ENCODE measurements around the gene IFIT1.

IFIT1 gene

GRCh38 chr10:89450901-89451300 is 58.5 kb downstream of the IFIT1 start:
- no peak overlapping the region for H3K4me2 ChIP-seq (ENCODE audit: low read length)
- no peaks in the 10 kb centered on the region for H4K20me1 ChIP-seq (ENCODE audit: control insufficient read depth, insufficient read depth, low read depth, low read length)
- no peaks in the 10 kb centered on the region for H3K9me3 ChIP-seq (ENCODE audit: control insufficient read depth, insufficient read depth, low read length)
- H3K36me3 ChIP-seq (ENCODE audit: control insufficient read depth, low read length), result no peaks in the 10 kb centered on the region
- H3F3A ChIP-seq (ENCODE audit: control insufficient read depth, insufficient read depth), result no peaks in the 10 kb centered on the region
- TF ChIP-seq CTCF (IDR thresholded peaks at IDR 0.05; ENCODE audit: low read depth, low read length, poor library complexity, severe bottlenecking) (no peak), EZH2phosphoT487 (IDR thresholded peaks at IDR 0.05; ENCODE audit: borderline replicate concordance, low read length) (no peak)
- H3K79me2 ChIP-seq (ENCODE audit: control insufficient read depth, low read length), result no peaks in the 10 kb centered on the region
- no peak overlapping the region for H3K27ac ChIP-seq (ENCODE audit: low read depth, low read length)
- H3K9me2 ChIP-seq (replicated peaks; ENCODE audit: control insufficient read depth, low read length), result no peaks in the 10 kb centered on the region
- H3K27me3 ChIP-seq (ENCODE audit: control insufficient read depth, low read length), result no peaks in the 10 kb centered on the region
- no peak overlapping the region for H3K4me3 ChIP-seq (ENCODE audit: low read length)
- no peaks in the 10 kb centered on the region for H3K4me1 ChIP-seq (ENCODE audit: control insufficient read depth, low read length)

- H3K27ac ChIP-seq (ENCODE audit: low read depth, low read length), result no peak overlapping the region
- TF ChIP-seq EZH2phosphoT487 (IDR thresholded peaks at IDR 0.05; ENCODE audit: borderline replicate concordance, low read length), result no peak
- no peak for TF ChIP-seq CTCF (IDR thresholded peaks at IDR 0.05; ENCODE audit: low read depth, low read length, poor library complexity, severe bottlenecking)
- H3K79me2 ChIP-seq (ENCODE audit: control insufficient read depth, low read length), result no peaks in the 10 kb centered on the region
- no peaks in the 10 kb centered on the region for H3K27me3 ChIP-seq (ENCODE audit: control insufficient read depth, low read length)
- H3F3A ChIP-seq (ENCODE audit: control insufficient read depth, insufficient read depth), result no peaks in the 10 kb centered on the region
- no peaks in the 10 kb centered on the region for H3K4me1 ChIP-seq (ENCODE audit: control insufficient read depth, low read length)
- no peaks in the 10 kb centered on the region for H3K9me2 ChIP-seq (replicated peaks; ENCODE audit: control insufficient read depth, low read length)
- H3K4me2 ChIP-seq (ENCODE audit: low read length), result no peak overlapping the region
- H3K4me3 ChIP-seq (ENCODE audit: low read length), result no peak overlapping the region
- no peaks in the 10 kb centered on the region for H4K20me1 ChIP-seq (ENCODE audit: control insufficient read depth, insufficient read depth, low read depth, low read length)
- H3K36me3 ChIP-seq (ENCODE audit: control insufficient read depth, low read length), result no peaks in the 10 kb centered on the region
- no peaks in the 10 kb centered on the region for H3K9me3 ChIP-seq (ENCODE audit: control insufficient read depth, insufficient read depth, low read length)
Observed at GRCh38 chr10:89452193-89452592, 59.8 kb downstream of the IFIT1 start.

GRCh38 chr10:89454561-89455347 is 62.3 kb downstream of the IFIT1 start:
- H3K36me3 ChIP-seq (ENCODE audit: control insufficient read depth, low read length), result no peaks in the 10 kb centered on the region
- no peaks in the 10 kb centered on the region for H3F3A ChIP-seq (ENCODE audit: control insufficient read depth, insufficient read depth)
- no peak for TF ChIP-seq EZH2phosphoT487 (IDR thresholded peaks at IDR 0.05; ENCODE audit: borderline replicate concordance, low read length)
- no peak for TF ChIP-seq CTCF (IDR thresholded peaks at IDR 0.05; ENCODE audit: low read depth, low read length, poor library complexity, severe bottlenecking)
- H3K9me3 ChIP-seq (ENCODE audit: control insufficient read depth, insufficient read depth, low read length), result no peaks in the 10 kb centered on the region
- H3K27me3 ChIP-seq (ENCODE audit: control insufficient read depth, low read length), result no peaks in the 10 kb centered on the region
- no peak overlapping the region for H3K27ac ChIP-seq (ENCODE audit: low read depth, low read length)
- no peaks in the 10 kb centered on the region for H3K79me2 ChIP-seq (ENCODE audit: control insufficient read depth, low read length)
- H4K20me1 ChIP-seq (ENCODE audit: control insufficient read depth, insufficient read depth, low read depth, low read length), result no peaks in the 10 kb centered on the region
- H3K9me2 ChIP-seq (replicated peaks; ENCODE audit: control insufficient read depth, low read length), result no peaks in the 10 kb centered on the region
- H3K4me2 ChIP-seq (ENCODE audit: low read length), result no peak overlapping the region
- no peaks in the 10 kb centered on the region for H3K4me1 ChIP-seq (ENCODE audit: control insufficient read depth, low read length)
- no peak overlapping the region for H3K4me3 ChIP-seq (ENCODE audit: low read length)

Measured in DOHH2 (cell line).